Stimulated activated CD4-positive, alpha-beta T cell treated with anti-CD3 and anti-CD28 coated beads, Interleukin-2, amount 100 ng/mL, for 48 hours (primary cell): Measurements from ENCODE around the gene TMPRSS6.

Experiments
- DNase-seq, 2 donors: peaks; one replicate each; pipeline ENCODE4 v3.0.0-alpha.2; 2020

TMPRSS6 gene

DNA sequence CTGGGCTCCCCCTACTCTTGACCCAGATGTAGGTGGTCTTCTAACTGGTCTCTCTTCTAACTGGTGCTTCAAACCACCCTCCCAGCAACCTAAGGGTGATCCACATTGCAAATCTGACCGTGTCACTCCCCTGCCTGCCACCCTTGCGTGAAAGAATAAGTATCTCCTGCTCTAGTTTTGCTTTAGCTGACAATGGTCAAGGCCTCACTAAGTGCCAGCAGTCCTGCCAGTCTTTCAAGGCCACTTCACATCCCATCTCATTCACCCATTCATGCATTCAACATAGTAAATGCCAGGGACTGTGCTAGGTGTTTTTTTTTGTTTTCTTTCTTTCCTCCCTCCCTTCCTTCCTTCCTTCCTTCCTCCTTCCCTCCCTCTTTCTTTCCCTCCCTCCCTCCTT is 60.3 kb downstream of the TMPRSS6 start:
- no peak for DNase-seq

DNA sequence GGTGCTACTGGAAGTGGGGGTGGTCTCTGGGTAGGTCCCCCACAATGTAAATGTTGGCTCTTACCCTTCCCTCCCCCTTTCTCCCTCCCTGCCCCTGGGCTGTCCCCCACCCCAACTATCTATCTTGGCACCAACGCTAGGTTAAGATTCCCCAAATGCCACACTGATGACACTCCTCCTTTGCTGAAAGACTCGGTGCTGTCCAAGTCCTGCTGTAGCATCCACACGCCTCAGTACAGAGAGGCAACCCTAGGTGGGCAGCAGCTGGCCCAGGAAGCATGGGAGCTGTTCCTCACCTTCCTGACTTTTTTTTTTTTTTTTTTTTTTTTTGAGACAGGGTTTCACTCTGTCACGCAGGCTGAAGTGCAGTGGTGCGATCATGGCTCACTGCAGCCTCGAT is 61.4 kb downstream of the TMPRSS6 start:
- DNase-seq = no peak

DNA sequence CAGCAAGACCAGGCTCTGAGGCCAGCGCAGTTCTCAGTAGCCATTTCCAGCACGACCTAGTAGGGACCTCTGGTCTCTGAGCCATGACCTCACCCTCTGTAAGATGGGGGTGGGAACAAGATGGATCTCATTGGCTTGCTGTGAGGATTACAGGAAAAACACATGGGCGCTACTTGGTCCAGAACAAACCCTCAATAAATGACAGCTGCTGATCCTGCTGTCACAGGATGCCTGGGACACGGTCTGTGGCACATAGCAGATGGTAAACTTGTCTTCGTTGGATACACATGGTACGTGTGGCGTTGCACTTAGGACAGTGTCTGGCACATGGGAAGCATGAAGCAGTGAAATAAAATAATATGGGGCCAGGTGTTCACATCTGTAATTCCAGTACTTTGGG is 62.5 kb downstream of the TMPRSS6 start:
- DNase-seq = no peak

DNA sequence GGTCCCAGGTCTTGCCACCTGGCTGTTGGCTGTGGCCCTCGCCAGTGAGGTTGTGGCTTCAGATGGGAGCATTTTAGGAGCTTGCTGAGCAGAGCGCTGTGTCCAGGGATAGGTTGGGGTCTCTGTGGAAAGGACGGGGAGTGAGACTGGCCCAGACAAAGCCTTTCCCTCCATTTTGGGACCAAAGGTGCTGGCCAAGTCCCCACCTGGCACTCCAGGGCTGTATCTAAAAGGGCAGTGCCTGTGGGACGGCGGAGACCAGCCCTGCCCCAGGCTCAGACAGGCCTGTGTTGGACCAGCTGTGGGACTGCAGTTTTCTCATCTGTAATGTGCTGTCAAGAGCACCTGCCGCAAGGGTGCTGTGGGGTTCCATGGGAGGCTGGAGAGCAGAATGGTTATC is 62.9 kb downstream of the TMPRSS6 start:
- DNase-seq = no peak

DNA sequence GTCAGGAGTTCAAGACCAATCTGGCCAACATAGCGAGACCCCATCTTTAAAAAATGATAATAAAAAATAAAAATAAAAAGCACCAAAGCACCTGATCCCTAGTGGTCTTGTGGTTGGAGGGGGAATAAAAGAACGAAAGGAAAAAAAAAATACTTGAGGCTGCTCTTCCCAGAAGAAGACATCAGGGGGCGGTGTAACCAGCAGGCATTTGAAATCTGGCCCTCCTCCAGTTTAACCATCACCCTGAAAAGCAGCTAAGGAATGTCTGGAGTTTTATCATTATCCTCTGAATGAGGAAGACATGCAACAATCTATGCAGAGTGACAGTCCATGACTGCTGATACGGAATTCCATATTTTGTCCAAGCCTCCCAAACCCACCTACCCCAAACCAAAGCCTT is 63.6 kb downstream of the TMPRSS6 start:
- DNase-seq = no peak

DNA sequence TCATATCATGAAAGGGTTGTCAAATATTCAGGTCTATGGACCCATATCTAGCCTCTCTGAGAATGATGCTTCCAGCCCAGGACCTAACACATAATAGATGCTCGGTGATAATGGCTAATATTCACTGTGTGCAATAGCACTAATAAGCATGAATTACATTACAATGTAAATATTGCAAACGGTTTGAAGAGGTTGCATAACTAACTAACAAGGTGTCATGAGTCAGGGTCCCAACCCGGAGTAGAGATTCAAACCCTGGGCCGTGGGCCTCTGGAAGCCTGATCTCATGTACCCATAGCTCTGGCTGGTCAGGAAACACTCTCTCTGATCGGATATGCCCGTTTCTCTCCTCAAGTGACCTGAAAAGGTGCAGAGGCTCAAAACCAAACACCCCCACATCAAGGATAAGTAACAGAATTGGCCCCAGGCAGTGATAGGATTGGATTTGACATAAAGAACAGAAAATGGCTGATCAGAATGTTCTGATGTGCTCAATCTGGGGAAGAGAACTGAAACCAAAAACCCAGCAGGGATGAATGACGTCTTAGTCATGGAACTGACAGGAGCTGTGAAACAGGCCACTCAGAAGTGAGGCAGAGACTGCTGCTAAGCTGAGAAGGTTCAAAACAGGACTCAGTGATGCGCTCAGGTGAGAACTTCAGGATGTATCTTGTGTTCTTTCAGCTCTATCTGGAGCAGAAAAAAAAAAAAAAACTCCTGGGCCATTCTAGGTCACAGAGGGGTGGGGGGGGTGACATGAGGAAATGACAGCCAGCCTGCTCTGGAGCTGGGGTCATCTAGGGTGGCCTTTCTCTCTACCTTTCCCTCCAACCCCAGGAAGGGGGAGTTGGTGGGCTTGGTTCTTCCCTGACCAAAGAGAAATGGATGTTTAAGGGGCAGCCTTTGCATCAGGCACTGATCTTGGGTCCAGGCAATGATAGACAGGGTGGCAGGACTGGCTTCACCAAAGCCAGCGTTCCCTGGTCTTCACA is 64.6 kb downstream of the TMPRSS6 start:
- no peak for DNase-seq

DNA sequence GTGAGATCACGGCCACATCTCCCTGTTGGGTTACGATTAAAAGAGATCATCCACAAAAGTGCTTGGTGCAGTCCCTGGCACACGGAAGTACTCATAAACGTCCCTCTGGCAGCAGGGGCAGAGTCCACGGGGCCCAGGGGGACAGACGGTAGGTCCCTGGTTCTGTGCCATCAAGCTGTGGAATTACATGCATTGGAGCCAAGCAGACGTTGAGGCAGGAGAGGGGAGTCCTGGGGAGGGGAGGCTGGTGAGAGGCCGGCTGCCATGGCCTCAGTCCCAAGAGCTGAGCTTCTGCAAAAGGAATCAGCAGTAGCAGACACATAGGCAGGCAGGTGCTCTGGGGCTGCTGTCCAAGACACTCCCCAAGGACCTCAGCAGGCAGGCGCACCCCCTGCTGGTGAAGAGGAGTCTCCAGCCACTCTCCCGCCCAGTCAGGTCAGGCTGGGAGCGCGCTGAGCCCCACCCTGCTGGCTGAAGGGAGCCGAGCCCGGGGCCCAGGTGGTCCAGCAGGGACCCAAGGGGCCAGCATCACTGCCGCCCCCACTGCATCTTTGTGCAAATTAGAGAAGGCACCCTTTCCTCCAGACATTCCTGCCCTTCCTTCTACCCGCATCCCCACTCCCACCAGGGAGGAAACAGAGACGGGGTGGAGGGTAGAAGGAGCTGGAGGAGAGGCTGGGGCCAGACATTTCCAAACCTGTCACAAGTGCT is 65.5 kb downstream of the TMPRSS6 start:
- peak; percentile 37 to 52 for DNase-seq

DNA sequence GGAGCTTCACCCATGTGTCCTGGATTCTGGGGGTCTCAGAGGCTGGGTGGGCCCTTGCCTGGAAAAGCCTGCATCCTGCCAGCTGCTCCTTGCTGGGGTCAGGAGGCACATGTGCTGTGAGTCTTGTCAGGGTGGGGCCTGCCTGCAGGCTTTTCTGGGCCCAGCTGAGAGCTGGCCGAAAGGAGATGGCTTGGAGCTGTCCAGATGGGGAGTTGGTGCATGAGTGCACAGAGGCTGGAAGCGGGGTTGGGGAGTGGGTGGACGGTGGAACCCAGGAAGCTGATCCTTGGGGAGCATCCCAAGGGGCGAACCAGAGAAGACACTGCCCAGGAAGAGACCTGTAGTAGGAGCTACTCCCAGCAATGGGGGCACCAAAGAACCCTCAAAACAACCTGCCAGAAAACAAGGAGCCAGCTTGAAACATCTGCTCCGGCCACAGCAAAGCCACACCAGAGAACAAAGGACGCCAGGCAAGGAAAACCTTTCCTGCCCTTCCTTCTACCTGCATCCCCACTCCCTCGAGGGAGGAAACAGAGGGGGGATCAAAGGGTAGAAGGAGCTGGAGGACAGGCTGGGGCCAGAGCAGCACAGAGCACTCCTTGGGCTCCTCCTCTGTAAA is 66.2 kb downstream of the TMPRSS6 start:
- DNase-seq = no peak

DNA sequence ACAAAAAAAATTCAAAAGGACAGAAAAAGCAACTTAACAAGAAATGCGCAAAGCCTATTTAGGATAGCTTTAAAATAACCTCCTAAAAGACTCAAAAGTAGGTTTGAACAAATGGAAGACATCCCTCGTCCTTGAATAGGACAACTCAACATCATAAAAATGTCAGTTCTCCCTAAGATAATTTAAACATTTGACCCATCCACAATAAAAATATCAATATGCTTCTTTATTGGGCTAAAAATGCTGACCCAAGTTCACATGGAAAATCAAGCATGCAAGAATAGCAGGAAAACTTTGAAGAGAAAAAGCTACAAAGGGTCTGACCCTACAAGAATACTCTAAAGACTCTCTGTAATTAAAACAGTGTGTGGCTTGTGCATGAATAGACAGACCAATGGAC is 70.0 kb downstream of the TMPRSS6 start:
- DNase-seq = no peak

DNA sequence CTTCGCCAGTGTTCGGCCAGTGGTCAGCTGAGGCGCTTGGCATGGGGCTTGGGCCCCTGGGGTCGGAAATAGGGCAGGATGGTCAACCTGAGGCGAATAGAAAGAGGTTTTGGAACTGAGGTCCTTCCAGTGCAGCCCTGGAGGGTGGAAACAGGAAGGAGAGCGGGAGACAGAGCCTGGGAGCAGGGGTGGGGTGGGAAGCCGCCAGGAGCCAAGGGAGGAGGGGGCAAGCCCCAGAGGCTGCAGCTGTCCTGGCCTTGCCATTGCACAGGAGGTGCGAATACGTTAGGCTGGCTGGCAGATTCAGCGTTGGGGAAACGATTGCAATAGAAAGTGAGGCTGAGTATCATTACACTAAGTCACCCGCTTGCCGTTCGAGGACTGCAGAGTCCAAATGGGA is 71.8 kb downstream of the TMPRSS6 start:
- no peak for DNase-seq

DNA sequence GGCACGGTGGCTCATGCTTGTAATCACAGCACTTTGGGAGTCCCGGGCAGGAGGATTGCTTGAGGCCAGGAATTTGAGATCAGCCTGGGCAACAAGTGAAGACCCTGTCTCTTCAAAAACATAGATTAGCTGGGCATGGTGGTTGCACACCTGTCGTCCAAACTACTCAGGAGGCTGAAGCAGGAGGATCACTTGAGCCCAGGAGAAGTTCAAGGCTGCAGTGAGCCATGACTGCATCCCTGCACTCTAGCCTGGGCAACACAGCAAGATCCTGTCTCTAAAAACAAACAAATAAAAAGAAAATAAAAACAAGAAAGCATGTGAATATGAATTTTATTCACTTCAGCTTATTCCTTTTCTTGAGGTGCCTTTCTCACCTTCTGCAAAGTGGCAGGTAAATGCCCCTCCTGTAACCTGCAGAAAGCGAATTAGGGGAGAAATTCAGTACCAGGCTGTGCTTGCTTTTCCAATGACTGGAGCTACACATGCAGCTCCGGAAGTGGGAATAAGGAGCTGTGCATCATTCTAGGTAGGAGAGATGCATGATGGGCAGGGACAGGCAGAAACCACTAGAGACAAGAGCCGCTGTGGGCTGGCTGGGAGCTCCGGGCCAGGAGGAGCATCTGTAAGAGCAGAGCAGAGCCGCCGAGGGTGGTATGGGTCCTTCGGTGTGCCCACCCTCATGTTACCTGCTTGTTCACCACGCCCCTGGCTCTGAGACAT is 72.7 kb downstream of the TMPRSS6 start:
- DNase-seq = no peak

DNA sequence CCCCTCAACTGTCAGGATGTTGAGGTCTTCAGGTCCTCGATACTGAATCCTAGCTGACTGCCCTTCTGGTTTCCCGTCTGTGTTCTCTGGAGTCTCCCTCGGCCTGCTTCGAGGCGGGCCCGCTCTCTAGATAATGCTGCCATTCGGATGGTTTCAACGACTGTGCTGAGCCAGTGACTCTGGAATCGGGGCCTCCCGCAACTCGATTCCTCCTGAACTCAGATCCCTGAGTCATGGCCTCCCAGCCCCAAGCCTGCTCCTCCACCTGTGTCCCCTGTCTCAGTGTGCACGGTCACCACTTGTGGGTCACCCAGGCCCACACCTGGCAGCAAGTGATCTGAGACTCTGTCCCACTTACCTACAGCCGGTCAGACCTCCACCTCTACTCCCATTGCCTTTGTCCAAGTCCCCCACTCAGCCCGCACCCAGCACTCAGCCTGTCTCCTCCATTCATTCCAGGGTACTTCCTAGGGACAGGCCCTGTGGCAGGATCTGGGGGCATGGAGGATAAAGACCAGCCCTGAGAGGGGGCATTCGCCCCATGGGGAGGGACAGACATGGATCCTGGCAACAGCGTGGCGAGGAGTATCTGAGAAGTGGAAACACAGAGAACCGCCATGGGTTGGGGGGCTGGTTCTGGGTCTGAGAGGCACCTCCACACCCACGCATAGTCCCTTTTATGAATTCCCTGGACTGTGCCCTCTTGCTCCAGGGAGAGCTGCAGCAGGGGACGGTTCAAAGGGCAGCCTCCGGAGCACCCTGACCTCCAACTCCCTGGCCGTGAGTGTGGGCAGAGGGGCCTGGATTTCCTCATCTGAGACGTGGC is 75.7 kb downstream of the TMPRSS6 start:
- no peak for DNase-seq

DNA sequence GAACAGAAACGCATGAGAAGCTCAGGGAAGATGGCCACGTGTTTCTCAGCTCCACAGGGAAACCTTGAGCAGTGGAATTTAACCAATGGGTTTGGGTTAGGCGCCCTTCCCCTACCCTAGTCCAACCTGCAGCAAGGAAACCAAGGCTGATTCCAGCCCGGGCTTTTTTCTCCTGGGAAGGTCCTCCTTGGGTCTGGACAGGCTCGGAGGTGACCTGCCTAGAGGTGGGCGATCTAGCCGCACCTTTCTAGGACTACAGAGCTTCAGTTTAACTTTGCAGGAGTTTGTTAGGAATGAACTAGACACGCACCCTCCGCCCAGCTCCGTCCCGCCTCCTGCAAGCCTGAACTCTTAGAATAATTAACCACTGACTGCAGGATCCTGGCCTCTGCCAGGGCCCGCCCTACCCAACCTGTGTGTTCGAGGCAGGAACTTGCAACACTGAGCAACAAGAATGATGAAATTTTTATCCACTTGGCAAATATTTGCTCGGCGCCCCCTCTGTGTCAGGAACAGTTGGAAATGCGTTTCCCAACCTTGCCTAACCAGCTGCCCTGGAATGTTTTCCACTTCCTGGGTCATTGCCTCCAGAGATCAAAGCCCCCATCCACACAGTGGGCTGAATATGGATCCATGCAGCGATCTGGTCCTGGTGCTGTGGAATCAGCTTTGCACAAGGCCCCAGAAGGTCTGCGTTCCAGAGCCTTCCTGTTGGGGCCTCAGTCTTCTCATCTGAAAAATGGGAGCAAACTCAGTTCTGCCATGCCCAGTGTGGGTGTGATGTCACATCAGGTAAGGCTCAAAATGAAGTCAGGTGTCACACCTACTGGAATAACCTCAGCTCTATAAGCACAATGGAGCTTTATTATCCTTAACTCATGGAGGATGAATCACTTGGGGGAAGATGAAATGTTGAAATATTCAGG is 76.7 kb downstream of the TMPRSS6 start:
- DNase-seq = no peak

DNA sequence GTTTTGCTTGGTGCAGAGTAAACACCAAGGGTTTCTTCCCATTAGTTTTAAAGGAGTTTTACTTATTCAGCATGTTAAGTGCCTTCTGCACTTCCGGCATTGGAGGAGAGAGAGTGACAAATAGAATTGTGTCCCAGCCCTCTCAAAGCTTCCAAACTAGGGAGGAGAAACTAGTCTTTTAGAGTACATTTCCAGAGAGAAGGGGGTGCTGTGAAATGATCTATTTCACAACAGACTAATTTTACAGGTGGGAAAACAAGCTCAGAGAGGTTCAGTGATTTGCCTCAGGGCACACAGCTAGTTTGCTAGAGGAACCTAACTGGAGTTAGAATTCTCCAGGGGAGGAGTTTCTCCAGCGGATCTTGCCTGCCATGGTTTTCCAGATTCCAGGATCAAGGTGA is 77.4 kb downstream of the TMPRSS6 start:
- no peak for DNase-seq

DNA sequence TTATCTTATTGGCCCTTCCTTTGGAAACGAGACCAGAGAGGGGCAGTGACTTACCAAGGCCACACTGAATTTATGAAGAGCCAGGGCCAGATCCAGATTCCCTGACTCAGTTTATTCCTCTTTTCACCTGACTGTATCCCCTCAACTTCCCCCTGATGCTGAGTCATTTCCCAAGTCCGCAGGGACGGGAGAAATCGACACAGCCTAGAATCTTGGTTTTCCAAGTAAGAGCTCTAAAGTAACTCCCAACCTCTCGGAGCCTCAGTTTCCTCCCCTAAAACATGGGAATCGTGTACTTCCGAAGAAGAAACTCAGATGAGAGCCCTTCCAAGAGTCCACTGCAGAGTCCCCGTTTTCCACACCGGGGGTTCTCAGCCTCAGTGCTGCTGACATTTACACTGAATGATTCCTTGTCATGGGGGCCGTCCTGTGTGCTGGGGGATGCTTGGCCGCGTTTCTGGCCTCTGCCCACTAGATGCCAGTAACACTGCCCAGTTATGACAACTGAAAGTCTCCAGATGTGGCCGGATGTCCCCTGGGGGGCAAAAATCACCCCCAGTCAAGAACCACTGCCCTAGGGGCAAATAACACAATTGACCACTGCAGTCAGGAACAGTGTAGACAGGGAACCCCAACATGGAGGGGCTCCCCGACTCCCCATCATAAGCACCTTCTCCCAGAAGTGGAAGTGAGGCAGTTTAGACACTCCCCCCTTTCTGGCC is 78.8 kb downstream of the TMPRSS6 start:
- no peak for DNase-seq

DNA sequence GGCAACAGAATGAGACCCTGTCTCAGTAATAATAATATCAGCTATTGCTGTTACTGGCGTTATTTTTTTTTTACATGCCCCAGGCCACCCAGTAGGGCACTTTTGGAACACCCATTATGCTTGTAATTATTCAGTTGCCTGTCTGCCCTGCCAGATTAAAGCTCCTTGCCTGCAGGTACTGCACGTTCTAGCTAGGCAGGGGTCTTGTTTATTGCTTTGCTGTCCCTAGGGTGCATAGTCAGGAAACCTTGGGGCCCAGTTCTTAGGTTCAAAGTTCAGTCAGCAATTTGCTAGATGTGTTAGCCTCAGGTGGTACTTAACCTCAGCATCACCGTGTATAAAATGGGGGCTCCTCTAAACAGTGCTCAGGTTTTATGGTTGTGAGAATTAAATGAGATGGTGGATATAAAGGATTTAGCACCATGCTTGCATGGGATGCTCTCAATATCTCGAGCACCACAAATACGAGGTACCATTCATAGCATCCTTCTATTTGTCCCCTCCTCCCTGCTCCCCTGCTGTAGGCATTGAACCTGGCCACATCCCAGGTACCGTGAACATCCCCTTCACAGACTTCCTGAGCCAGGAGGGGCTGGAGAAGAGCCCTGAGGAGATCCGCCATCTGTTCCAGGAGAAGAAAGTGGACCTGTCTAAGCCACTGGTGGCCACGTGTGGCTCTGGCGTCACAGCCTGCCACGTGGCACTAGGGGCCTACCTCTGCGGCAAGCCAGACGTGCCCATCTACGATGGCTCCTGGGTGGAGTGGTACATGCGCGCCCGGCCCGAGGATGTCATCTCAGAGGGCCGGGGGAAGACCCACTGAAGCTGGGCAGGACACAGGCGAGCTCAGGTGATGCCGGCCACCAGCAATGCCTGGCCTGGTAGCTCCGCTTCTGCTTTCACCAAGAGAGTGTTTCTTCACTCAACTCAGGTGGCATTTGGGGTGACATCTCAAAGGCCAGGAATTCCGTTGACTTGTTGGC is 80.5 kb downstream of the TMPRSS6 start:
- no peak for DNase-seq

DNA sequence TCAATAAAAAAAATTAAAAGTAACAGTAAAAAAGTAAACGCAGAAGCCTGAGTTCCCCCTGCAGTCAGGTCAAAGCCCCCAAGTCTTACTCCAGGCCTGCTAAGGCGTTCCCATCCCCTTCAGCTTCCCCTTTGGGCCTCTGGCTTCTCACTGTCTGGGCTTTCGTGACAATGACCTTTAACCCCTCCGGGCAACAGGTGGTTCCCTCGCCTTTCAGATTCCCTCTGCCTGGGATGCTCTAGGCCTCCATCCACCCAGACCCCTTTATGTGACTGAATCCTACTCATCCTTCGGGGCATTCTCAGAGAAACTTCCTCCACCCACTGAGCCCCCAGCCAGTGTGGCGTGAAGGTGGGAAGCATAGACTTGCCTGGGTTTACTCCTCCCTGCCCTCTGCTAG is 82.0 kb downstream of the TMPRSS6 start:
- no peak for DNase-seq

DNA sequence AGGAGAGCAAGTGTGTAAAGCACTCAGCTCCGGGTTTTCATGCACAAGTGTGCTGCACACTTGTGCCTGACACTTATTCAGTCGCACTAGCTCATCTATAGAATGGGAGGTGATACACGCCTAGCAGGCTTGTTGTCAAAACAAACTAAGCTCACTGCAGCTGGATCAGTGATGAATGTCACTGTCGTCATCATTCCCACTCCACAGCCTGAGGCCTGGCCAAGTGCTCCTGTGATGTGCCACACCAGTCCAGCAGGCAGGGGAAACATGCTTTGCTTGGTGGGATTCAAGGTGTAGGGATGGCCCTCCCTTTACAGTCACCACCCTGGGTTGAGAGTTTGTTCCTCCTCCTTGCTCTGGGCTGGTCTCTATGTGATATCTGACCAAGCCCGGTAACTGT is 83.2 kb downstream of the TMPRSS6 start:
- DNase-seq = no peak

DNA sequence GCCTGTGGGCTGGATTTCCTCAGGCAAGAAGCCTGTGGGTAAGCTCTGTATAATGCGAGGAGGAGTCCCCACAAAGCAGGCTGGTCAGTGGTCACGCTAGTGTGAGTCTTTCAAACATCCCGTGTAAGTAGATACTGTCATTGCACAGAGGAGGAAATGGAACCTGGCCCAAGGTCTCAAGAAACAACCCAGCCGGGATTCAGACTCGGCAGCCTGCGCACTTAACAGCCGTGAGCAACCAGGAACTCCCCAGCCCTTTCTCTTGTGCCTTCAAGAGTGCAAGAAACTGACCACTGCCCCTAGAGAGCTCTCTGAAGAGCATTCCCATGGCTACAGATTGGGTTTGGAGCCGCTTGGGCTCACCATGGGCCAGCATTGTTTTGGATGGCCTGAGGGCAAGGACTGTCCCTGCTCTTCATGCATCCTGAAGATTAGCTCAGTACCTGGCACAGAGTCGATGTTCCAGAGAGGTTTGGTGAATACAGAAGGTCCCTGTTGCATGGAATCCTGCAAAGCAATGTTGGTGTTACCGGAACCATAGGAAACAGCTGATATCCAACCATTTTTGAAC is 83.9 kb downstream of the TMPRSS6 start:
- no peak for DNase-seq
